Cerebellar nuclear complex (tissue), 1 donor: ENCODE measurements around the gene CNN2.

Experiments
- DNase-seq, 2 experiments: peaks; one replicate each; lab custom pipeline; 2025; lab: John Stamatoyannopoulos, UW

CNN2 gene

GRCh38 chr19:1065606-1066109, 39.2 kb downstream of the CNN2 start:
- DNase-seq: no peak

- no peak for DNase-seq
These were observed 39.9 kb downstream of the CNN2 start for GRCh38 chr19:1066251-1066747.

- no peak for DNase-seq
These were observed 40.4 kb downstream of the CNN2 start, which contains the start of gene ARHGAP45 for GRCh38 chr19:1066748-1067340. TSS of gene ARHGAP45 (plus strand) at chr19:1067167. CDS start at chr19:1067406, 239 bp downstream.

GRCh38 chr19:1067341-1067957, 41.0 kb downstream of the CNN2 start:
- DNase-seq: no peak

GRCh38 chr19:1068009-1069001, 41.9 kb downstream of the CNN2 start:
- no peak for DNase-seq

- DNase-seq: no peak
These were observed 42.8 kb downstream of the CNN2 start for GRCh38 chr19:1069009-1069779.

GRCh38 chr19:1070576-1070930, 44.1 kb downstream of the CNN2 start:
- no peak for DNase-seq

GRCh38 chr19:1070931-1071791, 44.8 kb downstream of the CNN2 start:
- no peak for DNase-seq

- no peak for DNase-seq
These were observed 46.1 kb downstream of the CNN2 start for GRCh38 chr19:1072371-1073015.

GRCh38 chr19:1073063-1073955, 46.9 kb downstream of the CNN2 start:
- no peak for DNase-seq

GRCh38 chr19:1073956-1074517, 47.6 kb downstream of the CNN2 start:
- DNase-seq: no peak

- no peak for DNase-seq
These were observed 48.3 kb downstream of the CNN2 start for GRCh38 chr19:1074544-1075283.

- no peak for DNase-seq
These were observed 49.6 kb downstream of the CNN2 start for GRCh38 chr19:1076046-1076386.

- DNase-seq: no peak
These were observed 50.5 kb downstream of the CNN2 start for GRCh38 chr19:1076951-1077350.

- no peak for DNase-seq
These were observed 53.2 kb downstream of the CNN2 start for GRCh38 chr19:1079566-1080111.

GRCh38 chr19:1080360-1081161, 54.2 kb downstream of the CNN2 start:
- DNase-seq: no peak
